ENCODE results near the gene AHCY. TPM values are rescaled to one million over a fixed set of nuclear protein-coding genes. Genes with fewer than 3 reads are reported as not detected.

AHCY gene
- total RNA-seq, 4 donors from 2014 or later = 43.7 to 88.9 (median 80.4) TPM

DNA sequence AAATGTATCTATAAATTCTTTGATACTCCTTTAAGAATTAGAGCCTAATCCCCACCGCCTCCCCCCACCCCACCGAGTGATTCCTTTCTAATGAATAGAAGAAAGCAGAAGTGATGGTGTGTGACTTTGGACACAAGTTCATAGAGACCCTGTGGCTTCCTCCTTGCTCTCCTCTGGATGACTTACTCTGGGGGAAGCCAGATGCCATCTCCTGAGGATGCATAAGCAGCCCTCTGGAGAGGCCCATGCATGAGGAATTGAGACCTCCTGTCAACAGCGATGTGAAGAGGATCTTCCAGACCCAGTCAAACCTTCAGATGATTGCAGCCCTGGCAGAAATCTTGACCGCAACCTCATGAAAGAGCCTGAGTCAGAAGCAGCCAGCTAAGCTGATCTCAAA lies 21.1 kb downstream of the AHCY start:
- Histone ChIP-seq H3K27ac (no peak overlapping the region), H3K4me3 (no peak overlapping the region), H3K9me3 (no peaks in the 10 kb centered on the region), H3K27me3 (no peaks in the 10 kb centered on the region), H3K4me1 (no peaks in the 10 kb centered on the region), H3K36me3 (peaks cover 88% of the 10 kb centered on the region)
- 87% methylated on average over 4 of the region's 4 CpGs for WGBS
- DNase-seq (ENCODE audit: low spot score in 2 of 2) = no peak
- TF ChIP-seq, protein P1, sequence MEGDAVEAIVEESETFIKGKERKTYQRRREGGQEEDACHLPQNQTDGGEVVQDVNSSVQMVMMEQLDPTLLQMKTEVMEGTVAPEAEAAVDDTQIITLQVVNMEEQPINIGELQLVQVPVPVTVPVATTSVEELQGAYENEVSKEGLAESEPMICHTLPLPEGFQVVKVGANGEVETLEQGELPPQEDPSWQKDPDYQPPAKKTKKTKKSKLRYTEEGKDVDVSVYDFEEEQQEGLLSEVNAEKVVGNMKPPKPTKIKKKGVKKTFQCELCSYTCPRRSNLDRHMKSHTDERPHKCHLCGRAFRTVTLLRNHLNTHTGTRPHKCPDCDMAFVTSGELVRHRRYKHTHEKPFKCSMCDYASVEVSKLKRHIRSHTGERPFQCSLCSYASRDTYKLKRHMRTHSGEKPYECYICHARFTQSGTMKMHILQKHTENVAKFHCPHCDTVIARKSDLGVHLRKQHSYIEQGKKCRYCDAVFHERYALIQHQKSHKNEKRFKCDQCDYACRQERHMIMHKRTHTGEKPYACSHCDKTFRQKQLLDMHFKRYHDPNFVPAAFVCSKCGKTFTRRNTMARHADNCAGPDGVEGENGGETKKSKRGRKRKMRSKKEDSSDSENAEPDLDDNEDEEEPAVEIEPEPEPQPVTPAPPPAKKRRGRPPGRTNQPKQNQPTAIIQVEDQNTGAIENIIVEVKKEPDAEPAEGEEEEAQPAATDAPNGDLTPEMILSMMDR (IDR thresholded peaks at IDR 0.05) = no peak
- TF ChIP-seq EP300 (IDR thresholded peaks at IDR 0.05) (no peak), POLR2A (IDR thresholded peaks at IDR 0.05) (no peak), POLR2AphosphoS5 (IDR thresholded peaks at IDR 0.05) (no peak)

DNA sequence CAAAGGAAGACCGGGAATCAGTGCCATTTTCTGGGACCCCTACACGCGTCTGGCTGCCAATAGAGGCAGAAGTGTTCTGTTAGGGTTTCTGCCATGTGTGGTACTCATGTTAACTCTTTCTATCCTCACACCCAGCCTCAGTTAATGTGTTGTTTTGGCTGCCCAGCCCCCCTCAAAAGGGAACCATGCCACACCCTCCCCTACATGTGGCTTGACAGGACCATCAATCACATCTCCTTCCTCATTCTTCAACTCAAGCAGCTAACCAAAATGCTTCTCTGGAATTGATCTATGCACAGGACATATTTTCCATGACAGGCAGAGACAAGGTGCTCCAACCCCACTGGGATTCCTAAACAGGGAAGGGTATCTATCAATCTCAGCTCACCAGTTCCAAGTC lies 22.0 kb downstream of the AHCY start:
- 68% methylated on average over 3 of the region's 3 CpGs for WGBS
- no peak for DNase-seq (ENCODE audit: low spot score in 2 of 2)
- Histone ChIP-seq H3K9me3 (no peaks in the 10 kb centered on the region), H3K27me3 (no peaks in the 10 kb centered on the region), H3K4me3 (no peak overlapping the region), H3K27ac (no peak overlapping the region), H3K36me3 (peaks cover 90% of the 10 kb centered on the region), H3K4me1 (no peaks in the 10 kb centered on the region)
- TF ChIP-seq POLR2A (IDR thresholded peaks at IDR 0.05) = no peak
- TF ChIP-seq, protein P1 (IDR thresholded peaks at IDR 0.05) = no peak
- TF ChIP-seq EP300 (IDR thresholded peaks at IDR 0.05) = no peak

DNA sequence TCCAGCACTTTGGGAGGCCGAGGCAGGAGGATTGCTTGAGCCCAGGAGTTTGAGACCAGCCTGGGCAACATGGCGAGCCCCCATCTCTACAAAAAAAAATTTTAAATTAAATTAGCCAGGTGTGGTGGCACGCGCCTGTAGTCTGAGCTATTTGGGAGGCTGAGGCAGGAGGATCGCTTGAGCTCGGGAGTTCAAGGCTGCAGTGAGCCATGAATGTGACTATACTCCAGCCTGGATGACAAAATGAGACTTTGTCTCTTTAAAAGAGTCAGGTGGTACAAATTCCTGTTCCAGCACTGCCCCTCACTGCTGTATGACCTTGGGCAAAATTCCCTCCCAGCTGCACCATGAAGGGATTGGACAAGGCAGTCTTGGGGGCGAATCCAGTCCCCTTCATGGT lies 28.5 kb downstream of the AHCY start:
- H3K4me3 ChIP-seq = no peak overlapping the region
- H3K36me3 ChIP-seq = peaks cover 32% of the 10 kb centered on the region
- H3K9me3 ChIP-seq = no peaks in the 10 kb centered on the region
- H3K4me1 ChIP-seq = peaks cover 4% of the 10 kb centered on the region
- TF ChIP-seq, protein P1 (IDR thresholded peaks at IDR 0.05) = no peak
- TF ChIP-seq POLR2AphosphoS5 (IDR thresholded peaks at IDR 0.05) (no peak), POLR2A (IDR thresholded peaks at IDR 0.05) (no peak), EP300 (IDR thresholded peaks at IDR 0.05) (no peak)
- 98% methylated on average over 7 of the region's 7 CpGs for WGBS
- H3K27ac ChIP-seq = no peak overlapping the region
- DNase-seq (ENCODE audit: low spot score in 2 of 2) = no peak
- H3K27me3 ChIP-seq = no peaks in the 10 kb centered on the region

DNA sequence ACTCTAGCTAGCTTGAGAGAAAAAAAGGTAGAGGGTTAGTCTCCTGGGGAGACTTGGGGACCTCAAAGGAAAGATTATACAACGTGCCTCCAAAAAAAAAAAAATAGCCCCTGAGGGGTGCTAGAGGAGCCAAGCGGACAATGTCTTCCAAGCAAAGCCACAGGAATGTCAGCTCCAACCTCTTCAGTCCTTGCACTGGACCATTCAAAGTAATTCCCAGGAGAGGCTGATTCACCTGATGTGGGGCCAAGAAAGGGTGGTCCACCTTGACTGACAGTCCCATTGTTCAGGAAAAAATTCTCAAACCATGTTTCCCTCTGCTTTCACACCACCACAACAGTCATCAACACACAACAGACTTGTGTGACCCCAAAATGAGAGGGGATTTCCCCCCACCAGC lies 31.2 kb downstream of the AHCY start:
- Histone ChIP-seq H3K27me3 (no peaks in the 10 kb centered on the region), H3K27ac (no peak overlapping the region), H3K36me3 (peaks cover 14% of the 10 kb centered on the region), H3K9me3 (no peaks in the 10 kb centered on the region), H3K4me3 (no peak overlapping the region), H3K4me1 (peaks cover 12% of the 10 kb centered on the region)
- TF ChIP-seq POLR2AphosphoS5 (IDR thresholded peaks at IDR 0.05) (no peak), EP300 (IDR thresholded peaks at IDR 0.05) (no peak), POLR2A (IDR thresholded peaks at IDR 0.05) (no peak)
- TF ChIP-seq, protein P1 (IDR thresholded peaks at IDR 0.05) = no peak
- no peak for DNase-seq (ENCODE audit: low spot score in 2 of 2)
- 68% methylated on average over 2 of the region's 2 CpGs for WGBS

DNA sequence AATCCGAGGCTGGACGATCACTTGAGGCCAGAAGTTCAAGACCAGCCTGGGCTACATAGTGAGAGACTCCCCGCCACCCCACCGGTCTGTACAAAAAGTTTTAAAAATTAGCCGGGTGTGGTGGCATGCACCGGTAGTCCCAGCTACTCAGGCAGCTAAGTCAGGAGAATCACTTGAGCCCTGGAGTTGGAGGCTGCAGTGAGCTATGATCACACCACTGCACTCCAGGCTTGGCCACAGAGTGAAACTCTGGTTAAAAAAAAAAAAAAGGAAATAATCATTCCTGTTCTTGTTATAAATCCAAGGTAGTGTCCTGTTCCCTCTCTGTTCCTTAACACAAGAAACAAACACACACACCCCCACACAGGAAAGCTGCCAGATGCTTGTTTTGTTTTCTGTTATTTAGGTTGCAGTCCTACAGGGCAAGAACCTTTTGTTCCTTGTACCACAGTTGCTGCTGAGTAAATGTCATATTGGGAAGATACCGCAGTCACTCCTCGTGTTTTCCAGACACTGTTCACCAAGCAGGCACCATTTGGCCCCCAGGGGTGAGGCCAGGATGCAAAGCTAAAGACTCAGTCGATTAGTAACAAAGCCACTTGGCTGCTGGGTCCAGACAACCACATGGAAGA lies 33.0 kb downstream of the AHCY start:
- Histone ChIP-seq H3K27me3 (no peaks in the 10 kb centered on the region), H3K27ac (peak overlapping the region; percentile 2), H3K4me3 (no peak overlapping the region), H3K9me3 (no peaks in the 10 kb centered on the region), H3K36me3 (peaks cover 6% of the 10 kb centered on the region), H3K4me1 (peaks cover 12% of the 10 kb centered on the region)
- no peak for DNase-seq (ENCODE audit: low spot score in 2 of 2)
- WGBS = 87% methylated on average over 9 of the region's 9 CpGs
- TF ChIP-seq POLR2AphosphoS5 (IDR thresholded peaks at IDR 0.05) (peak in 1 of 3 donors; percentile 51), POLR2A (IDR thresholded peaks at IDR 0.05) (no peak)
